Colonic mucosa (tissue), 4 donors: Measurements from ENCODE around the gene RNF5. TPM values are rescaled to one million over a fixed set of nuclear protein-coding genes. Genes with fewer than 3 reads are reported as not detected.
A peak's percentile ranks its signal among the peaks of the same experiment; 100 is the strongest.
"Not testable (repeated sequence)": the region's sequence is repeated elsewhere in the genome, so short reads cannot be mapped to it uniquely, and the experiment has no call there.

ENCODE experiments used
- DNase-seq: peaks from one replicate; pipeline ENCODE4 v3.0.0-alpha.2; 2020
- H3K27ac ChIP-seq: fragments of 200-600 bp; one replicate; pipeline ENCODE4 v1.8.0; 2021
- H3K27me3 ChIP-seq: fragments of 200-600 bp; one replicate; pipeline ENCODE4 v1.8.0; 2021
- H3K36me3 ChIP-seq: fragments of 200-600 bp; one replicate; pipeline ENCODE4 v1.8.0; 2021
- H3K4me1 ChIP-seq: fragments of 200-600 bp; one replicate; pipeline ENCODE4 v1.8.0; 2021; ENCODE audit warnings: mild to moderate bottlenecking
- H3K4me3 ChIP-seq: fragments of 200-600 bp; one replicate; pipeline ENCODE4 v1.8.0; 2021
- H3K9ac ChIP-seq, 2 donors: one replicate each; pipeline ENCODE4 v1.7.0; 2013; ENCODE audit warnings: control low read depth in 2 of 2, low read depth in 2 of 2, low read length in 2 of 2
- H3K9me3 ChIP-seq: fragments of 200-600 bp; one replicate; pipeline ENCODE4 v1.8.0; 2021
- intact Hi-C: fragments of 100-400 bp; cut with DNase I; formaldehyde crosslinking; loops from one replicate; pipeline ENCODE4 v1.14.1; 2022
- total RNA-seq, 2 donors: library from RNA; stranded (reverse); fragmentation: NEBNext Ultra II Directional in 1 of 2; extraction: Animal tissue kit (Norgen Biotek cat#: 25700) in 1 of 2; gene quantifications; one replicate each; pipeline ENCODE4 v1.2.1, GENCODE V29; 2021
- TF ChIP-seq, protein P1 (sequence below): fragments of 200-600 bp; IDR thresholded peaks from one replicate; pipeline ENCODE4 v1.8.0; 2022; ENCODE audit warnings: antibody characterized with exemption, mild to moderate bottlenecking
- donor health status: healthy.
- donor health status: DM: no; HTN: no; CAD: no.
- donor health status: DM: no; HTN: no; CAD: no.

Gene RNF5
- total RNA-seq, 2 donors from 2014 or later = 75.8 to 87.4 TPM

DNA sequence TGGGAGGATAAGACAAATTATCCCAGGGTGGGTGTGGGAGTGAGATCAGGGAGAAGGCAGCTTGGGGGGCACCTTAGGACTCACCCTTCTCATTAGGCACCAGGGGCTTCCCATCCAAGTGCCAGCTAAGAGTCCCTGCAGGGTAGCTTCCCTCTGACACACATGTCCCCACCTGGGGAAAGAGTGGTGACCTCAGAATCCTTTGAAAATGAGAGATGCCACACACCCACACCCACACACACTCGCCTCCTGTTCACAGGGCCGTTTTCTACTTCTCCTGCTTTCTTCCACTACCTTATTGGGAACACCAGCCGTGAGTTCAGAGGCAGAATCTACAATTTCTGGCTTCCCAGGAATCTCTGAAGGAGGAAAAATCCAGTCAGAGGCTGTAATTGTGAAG is 4.8 kb downstream of the RNF5 start:
- intact Hi-C loops = no loop called here
- no peak overlapping the region for H3K4me3 ChIP-seq
- DNase-seq = no peak
- H3K4me1 ChIP-seq = peaks cover 6% of the 10 kb centered on the region
- H3K36me3 ChIP-seq = peaks cover 4% of the 10 kb centered on the region
- TF ChIP-seq, protein P1, sequence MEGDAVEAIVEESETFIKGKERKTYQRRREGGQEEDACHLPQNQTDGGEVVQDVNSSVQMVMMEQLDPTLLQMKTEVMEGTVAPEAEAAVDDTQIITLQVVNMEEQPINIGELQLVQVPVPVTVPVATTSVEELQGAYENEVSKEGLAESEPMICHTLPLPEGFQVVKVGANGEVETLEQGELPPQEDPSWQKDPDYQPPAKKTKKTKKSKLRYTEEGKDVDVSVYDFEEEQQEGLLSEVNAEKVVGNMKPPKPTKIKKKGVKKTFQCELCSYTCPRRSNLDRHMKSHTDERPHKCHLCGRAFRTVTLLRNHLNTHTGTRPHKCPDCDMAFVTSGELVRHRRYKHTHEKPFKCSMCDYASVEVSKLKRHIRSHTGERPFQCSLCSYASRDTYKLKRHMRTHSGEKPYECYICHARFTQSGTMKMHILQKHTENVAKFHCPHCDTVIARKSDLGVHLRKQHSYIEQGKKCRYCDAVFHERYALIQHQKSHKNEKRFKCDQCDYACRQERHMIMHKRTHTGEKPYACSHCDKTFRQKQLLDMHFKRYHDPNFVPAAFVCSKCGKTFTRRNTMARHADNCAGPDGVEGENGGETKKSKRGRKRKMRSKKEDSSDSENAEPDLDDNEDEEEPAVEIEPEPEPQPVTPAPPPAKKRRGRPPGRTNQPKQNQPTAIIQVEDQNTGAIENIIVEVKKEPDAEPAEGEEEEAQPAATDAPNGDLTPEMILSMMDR = no peak
- no peaks in the 10 kb centered on the region for H3K27me3 ChIP-seq
- no peak overlapping the region for H3K27ac ChIP-seq
- H3K9ac ChIP-seq = no peak overlapping the region
- no peaks in the 10 kb centered on the region for H3K9me3 ChIP-seq

DNA sequence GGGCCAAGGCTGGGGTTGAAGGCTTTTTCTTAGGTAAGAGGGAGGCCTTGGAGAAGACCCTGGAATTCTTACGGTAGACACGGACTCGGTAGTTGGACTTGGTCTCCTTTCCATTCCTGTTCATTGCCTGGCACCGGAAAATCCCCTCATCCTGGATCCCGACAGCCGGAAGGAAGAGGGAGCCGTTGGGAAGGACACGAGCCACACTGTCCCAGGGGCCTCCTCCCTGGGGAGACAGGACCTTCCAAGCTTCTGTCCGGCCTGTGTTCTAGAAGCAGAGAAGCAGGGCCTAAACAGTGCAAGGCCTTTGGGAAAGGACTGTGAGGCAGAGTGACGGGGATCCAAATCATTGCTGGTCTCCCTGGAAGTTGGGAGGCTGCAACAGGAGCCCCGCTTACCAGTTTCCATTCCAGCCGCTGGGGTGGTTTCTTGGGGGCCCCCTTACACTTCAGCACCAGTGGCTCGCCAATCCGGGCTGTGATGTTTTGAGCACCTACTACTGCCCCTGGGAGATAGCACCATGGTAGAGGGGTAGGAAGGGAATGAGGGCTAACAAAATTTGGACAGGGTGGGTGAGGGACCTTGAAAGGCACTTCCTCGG is 5.4 kb downstream of the RNF5 start:
- DNase-seq = no peak
- no peaks in the 10 kb centered on the region for H3K27me3 ChIP-seq
- TF ChIP-seq, protein P1 = no peak

DNA sequence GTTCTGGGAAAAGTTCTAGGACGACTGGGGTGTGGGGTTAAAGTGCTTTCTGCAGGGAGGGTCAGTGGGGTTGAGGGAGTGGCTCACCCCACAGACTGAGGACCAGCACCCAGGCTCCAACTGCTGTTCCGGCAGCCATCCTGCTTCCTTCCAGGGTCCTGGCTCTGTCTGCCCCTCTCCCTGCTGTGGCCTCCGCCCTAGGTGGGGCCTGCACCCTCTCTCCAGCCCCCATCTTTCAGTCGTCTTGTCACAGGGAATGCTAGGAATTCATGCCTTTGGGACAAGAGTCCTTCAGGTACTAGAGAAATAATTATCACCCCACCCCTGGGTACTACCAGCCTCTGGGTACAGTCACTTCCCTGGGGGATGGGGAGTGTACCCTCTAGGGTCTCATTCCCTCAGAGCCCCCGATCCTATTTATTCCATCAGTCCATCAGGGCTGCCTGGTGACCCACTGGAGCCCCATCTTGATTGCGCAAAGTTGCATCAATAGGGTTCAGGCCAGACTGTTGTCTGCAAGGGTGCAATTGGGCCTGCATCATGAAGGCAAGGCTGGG is 6.0 kb downstream of the RNF5 start, which contains the start of gene AGER:
Gene AGER (minus strand): TSS at position 170 of the 557 bp plus-strand sequence. CDS start 31 bp downstream, at position 139.
- H3K4me3 ChIP-seq = no peak within 1 kb of the TSS
- TF ChIP-seq, protein P1 = no peak
- H3K27me3 ChIP-seq = no peaks in the 10 kb centered on the region
- H3K9me3 ChIP-seq = no peaks in the 10 kb centered on the region
- peaks cover 3% of the 10 kb centered on the region for H3K4me1 ChIP-seq
- intact Hi-C loops = no loop called here
- H3K9ac ChIP-seq = no peak within 1 kb of the TSS
- H3K36me3 ChIP-seq = peaks cover 4% of the 10 kb centered on the region
- DNase-seq = no peak
- no peak within 1 kb of the TSS for H3K27ac ChIP-seq

More for the DNA sequence above, 5.4 kb downstream of the RNF5 start:
- Histone ChIP-seq H3K9ac (no peak overlapping the region), H3K4me3 (no peak overlapping the region), H3K36me3 (peaks cover 4% of the 10 kb centered on the region), H3K4me1 (peaks cover 6% of the 10 kb centered on the region), H3K27ac (no peak overlapping the region), H3K9me3 (no peaks in the 10 kb centered on the region)
- intact Hi-C loops = no loop called here

DNA sequence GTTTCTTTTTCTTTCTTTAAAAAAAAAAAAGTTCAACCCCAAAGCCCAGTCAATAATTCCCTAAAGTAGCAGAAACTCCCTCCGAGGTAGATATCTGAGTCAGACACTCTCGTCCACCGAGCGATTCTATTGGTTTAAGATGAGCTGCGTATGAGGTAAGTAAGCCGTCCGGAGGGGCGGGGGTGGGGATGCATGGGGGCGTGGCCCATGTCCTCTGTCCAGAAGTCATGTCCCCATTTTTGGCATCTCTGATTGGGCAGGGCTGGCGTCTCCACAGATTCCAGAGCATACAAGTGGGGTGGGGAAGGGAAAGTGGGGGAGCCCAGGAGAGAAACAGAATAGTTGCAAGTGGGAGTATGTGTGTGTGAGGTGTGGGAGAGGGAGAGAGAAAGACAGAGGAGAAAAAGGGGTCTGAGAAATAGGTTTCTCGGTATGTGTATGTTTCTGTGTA is 7.5 kb downstream of the RNF5 start:
- peak; percentile 68 for DNase-seq
- intact Hi-C loops, H3K9ac ChIP-seq, H3K27ac ChIP-seq, H3K9me3 ChIP-seq, H3K27me3 ChIP-seq, H3K4me1 ChIP-seq, H3K4me3 ChIP-seq, H3K36me3 ChIP-seq: not testable (repeated sequence)

DNA sequence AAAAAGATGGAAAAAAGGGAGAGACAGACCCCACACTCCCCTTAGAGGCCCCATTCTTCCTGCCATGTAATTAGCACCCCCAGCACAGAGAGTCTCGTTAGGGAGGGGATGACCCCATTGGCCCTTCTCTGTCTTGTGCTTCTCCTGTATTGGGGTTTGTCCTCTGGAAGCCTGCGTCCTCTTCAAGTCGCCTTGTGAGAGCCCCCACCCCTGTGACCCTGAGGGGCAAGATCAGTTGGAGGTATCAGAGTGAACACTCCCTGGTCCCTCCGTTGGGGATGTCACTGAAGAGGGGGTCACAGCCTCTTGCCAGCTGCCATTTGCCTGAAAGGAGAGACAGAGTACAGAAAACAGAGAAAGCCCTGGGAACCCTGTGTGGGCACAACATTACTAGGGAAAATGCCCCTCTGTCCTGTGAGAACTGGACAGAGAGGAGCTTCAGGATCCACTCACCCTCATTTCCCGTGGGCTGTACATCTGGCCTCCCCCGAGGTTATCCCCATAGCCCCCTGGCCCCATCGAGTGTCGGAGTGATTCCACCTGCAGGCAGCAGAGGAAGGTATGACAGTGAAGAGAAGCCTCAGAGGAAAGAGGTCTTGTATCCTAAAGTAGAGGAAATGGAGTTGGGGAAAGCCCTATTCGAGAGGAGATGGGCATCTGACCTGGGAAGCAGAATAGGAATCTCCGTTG is 8.1 kb downstream of the RNF5 start:
- H3K9ac ChIP-seq = peak overlapping the region in 1 of 2 donors; percentile 12
- intact Hi-C loops, H3K9me3 ChIP-seq, H3K27me3 ChIP-seq, H3K4me3 ChIP-seq, H3K36me3 ChIP-seq, H3K4me1 ChIP-seq, DNase-seq: not testable (repeated sequence)
- H3K27ac ChIP-seq = peak overlapping the region; percentile 22

DNA sequence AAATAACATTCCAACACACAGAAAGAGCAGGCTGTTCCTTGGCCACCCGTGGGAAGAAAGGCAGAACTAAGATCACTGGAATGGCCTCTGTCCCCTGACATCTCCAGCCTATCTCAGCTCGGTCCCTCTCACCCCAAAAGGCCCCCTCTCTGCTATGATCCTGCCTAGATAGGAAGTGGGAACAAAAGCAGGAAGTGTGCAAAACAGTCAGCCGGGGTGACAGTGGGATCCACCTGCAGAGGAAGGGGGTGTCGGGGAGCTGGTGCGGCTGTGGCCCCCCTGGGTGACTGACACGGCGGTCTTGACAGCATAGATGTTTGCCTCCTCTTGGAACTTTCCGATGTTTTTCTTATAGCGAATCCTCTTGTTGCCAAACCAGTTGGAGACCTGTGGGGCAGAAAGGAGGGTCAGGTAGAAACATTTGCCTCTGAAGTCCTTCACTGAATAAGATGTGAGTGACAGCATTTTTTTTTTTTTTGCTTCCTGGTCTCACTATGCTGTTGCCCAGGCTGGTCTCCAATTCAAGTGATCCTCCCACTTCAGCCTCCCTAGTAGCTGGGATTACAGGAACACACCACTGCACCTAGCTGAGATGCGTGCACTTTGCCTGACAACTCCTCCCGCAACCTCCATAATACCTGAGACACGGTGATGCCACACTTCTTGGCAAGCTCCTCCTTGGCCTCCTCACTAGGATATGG is 9.0 kb downstream of the RNF5 start:
- TF ChIP-seq, protein P1 = no peak
- no peaks in the 10 kb centered on the region for H3K9me3 ChIP-seq
- no peak overlapping the region for H3K9ac ChIP-seq
- H3K36me3 ChIP-seq = no peaks in the 10 kb centered on the region
- no peak overlapping the region for H3K4me3 ChIP-seq
- H3K4me1 ChIP-seq = no peaks in the 10 kb centered on the region
- no peaks in the 10 kb centered on the region for H3K27me3 ChIP-seq
- peak overlapping the region; percentile 22 for H3K27ac ChIP-seq
- intact Hi-C loops = no loop called here
- no peak for DNase-seq

DNA sequence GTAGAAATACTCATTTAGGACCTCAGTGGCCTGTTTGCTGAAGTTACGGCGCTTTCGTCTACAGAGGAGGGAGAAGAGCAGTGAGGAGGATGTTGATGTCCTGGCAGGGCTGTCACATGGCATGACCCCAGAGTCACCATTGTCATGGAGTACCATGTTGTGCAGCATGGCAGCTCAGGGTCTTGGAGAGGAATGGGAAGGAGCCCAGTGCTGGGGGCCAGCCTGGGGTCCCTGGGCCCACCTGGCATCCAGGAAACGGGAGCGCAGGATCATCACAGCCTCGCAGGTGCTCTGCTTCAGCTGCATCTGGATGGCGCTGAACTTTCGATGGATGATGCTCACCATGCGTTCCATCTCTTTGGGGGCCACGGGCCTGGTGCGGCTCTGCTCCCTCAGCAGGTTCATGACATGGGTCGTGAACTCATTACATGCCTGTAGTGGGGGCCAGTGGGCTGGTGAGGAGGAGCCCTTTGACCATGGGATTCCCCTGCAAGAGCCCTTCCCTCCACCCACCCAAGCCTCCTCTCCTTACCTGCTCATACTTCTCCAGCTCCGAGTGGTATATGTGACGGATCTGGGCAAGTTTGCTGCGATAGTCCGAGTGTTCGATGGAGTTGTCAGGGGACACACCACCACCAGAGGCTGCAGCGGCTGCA is 9.6 kb downstream of the RNF5 start:
- not testable (repeated sequence) for H3K4me1 ChIP-seq

More for the DNA sequence above, 9.6 kb downstream of the RNF5 start:
- H3K27me3 ChIP-seq, H3K36me3 ChIP-seq, intact Hi-C loops, H3K4me3 ChIP-seq, H3K9me3 ChIP-seq, DNase-seq: not testable (repeated sequence)
- H3K9ac ChIP-seq = peak overlapping the region in 1 of 2 donors; percentile 91
- H3K27ac ChIP-seq = peak overlapping the region; percentile 87
